ENCODE results near the gene PCYT2. TPM values are rescaled to one million over a fixed set of nuclear protein-coding genes. Genes with fewer than 3 reads are reported as not detected.

The PCYT2 gene
- total and polyA plus RNA-seq, 2 donors (not counting 3 experiments of a cell fraction or from before 2014, with no cell fraction given): 52.0 to 57.1 TPM

DNA sequence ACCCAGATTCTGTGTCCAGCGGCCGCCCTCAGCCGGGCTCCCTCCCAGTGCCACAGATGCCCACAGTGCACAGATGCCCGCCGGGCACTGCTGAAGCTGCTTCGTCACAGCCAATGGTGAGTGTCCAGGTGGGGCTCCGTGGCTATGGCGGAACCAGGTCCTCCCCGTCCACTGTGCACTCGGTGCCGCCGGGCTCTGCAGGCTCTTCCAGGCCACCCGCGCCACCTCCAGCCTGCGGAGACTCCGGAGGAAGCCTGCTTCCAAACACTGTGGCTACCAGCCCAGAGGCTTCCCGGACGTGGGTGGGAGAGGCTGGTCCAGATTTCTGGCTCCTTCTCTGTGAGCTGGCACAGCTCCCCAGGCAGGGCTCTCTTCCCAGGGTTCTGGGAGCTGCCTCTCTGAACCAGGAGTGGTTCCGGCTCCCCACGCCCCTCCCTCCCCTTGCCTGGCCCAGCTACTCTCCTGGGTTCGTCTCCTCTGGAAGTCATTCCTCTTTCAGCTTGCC lies 28.7 kb upstream of the PCYT2 start:
- CTCF ChIA-PET: interaction anchor here (0.7 to 1.4 kb wide), 2 partner anchors 12 to 20 kb away, joined by 3 read pairs; partner anchors contain the start of gene MAFG
- intact Hi-C loops (cut with micrococcal nuclease): loop anchor here (5.0 kb wide), 1 partner anchor 37 kb away; the partner anchor contains the start of gene ASPSCR1
- Histone ChIP-seq H4K20me1 (replicated peaks; ENCODE audit: control insufficient read depth, extremely low read depth, insufficient read depth, low read length) (no peaks in the 10 kb centered on the region), H3K4me1 (ENCODE audit: control insufficient read depth, extremely low read depth, insufficient read depth, low read length) (peaks cover 7% of the 10 kb centered on the region), H3K4me3 (replicated peaks in 1 of 3; ENCODE audit: insufficient read depth in 1 of 3, low read depth in 1 of 3, low read length in 3 of 3) (no peak overlapping the region), H3K36me3 (ENCODE audit: control insufficient read depth in 2 of 2, extremely low read depth in 1 of 2, insufficient read depth in 2 of 2, low read length in 2 of 2) (no peaks in the 10 kb centered on the region), H3K9me3 (replicated peaks; ENCODE audit: control insufficient read depth, insufficient read depth, low read length) (no peaks in the 10 kb centered on the region), H3K27me3 (ENCODE audit: control insufficient read depth in 2 of 2, insufficient read depth in 2 of 2, low read length in 2 of 2) (peaks cover 0 to 7% of the 10 kb centered on the region in 2 experiments), H3K27ac (ENCODE audit: insufficient read depth, low read depth, low read length) (no peak overlapping the region), H3K9me1 (replicated peaks; ENCODE audit: control insufficient read depth, extremely low read depth, insufficient read depth, low read length) (no peaks in the 10 kb centered on the region), H3K79me2 (ENCODE audit: control insufficient read depth, insufficient read depth, low read length) (peaks cover 8% of the 10 kb centered on the region), H3K4me2 (ENCODE audit: insufficient read depth, low read length) (no peak overlapping the region), H3K9ac (replicated peaks; ENCODE audit: extremely low read depth, insufficient read depth, low read length) (no peak overlapping the region), H2AFZ (ENCODE audit: low read depth, low read length) (no peak overlapping the region)
- DNase-seq (ENCODE audit: low read depth, low spot score): no peak
- no peak for TF ChIP-seq JUN (IDR thresholded peaks at IDR 0.05; ENCODE audit: borderline replicate concordance, insufficient read depth, insufficient read length, low read depth)
- no peak for TF ChIP-seq POLR2AphosphoS5 (IDR thresholded peaks at IDR 0.05; ENCODE audit: insufficient read depth, low read depth, low read length)
- TF ChIP-seq GATA2 (IDR thresholded peaks at IDR 0.05; ENCODE audit: insufficient read depth, insufficient read length, low read depth, low read length): no peak
- TF ChIP-seq, protein P1, sequence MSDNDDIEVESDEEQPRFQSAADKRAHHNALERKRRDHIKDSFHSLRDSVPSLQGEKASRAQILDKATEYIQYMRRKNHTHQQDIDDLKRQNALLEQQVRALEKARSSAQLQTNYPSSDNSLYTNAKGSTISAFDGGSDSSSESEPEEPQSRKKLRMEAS (IDR thresholded peaks at IDR 0.05; ENCODE audit: insufficient read depth, insufficient read length): no peak
- TF ChIP-seq POLR2A (IDR thresholded peaks at IDR 0.05; ENCODE audit: low read depth, low read length): no peak
- TF ChIP-seq, protein P2, sequence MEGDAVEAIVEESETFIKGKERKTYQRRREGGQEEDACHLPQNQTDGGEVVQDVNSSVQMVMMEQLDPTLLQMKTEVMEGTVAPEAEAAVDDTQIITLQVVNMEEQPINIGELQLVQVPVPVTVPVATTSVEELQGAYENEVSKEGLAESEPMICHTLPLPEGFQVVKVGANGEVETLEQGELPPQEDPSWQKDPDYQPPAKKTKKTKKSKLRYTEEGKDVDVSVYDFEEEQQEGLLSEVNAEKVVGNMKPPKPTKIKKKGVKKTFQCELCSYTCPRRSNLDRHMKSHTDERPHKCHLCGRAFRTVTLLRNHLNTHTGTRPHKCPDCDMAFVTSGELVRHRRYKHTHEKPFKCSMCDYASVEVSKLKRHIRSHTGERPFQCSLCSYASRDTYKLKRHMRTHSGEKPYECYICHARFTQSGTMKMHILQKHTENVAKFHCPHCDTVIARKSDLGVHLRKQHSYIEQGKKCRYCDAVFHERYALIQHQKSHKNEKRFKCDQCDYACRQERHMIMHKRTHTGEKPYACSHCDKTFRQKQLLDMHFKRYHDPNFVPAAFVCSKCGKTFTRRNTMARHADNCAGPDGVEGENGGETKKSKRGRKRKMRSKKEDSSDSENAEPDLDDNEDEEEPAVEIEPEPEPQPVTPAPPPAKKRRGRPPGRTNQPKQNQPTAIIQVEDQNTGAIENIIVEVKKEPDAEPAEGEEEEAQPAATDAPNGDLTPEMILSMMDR (IDR thresholded peaks at IDR 0.05; ENCODE audit: extremely low read depth in 1 of 2, insufficient read depth in 1 of 2, low read depth in 1 of 2, low read length in 2 of 2): no peak
- TF ChIP-seq FOS (IDR thresholded peaks at IDR 0.05; ENCODE audit: borderline replicate concordance, insufficient read depth, low read length): no peak
- no peak for TF ChIP-seq MYC (IDR thresholded peaks at IDR 0.05; ENCODE audit: low read depth, low read length)
- no peak for TF ChIP-seq EZH2 (IDR thresholded peaks at IDR 0.05; ENCODE audit: borderline replicate concordance, low read depth, low read length, severe bottlenecking)
- POLR2A ChIA-PET: no interaction called here
- BruUV-seq (replicated peaks): no TSS peak
- FAIRE-seq: no peak
- dilution Hi-C loops (cut with MboI; ENCODE audit: extremely low pct_ligation_motif_present, low sequenced_read_pairs): no loop called here

Data from endothelial cell of umbilical vein (primary cell).